ENCODE data around the gene OLIG2. TPM values are rescaled to one million over a fixed set of nuclear protein-coding genes. Genes with fewer than 3 reads are reported as not detected.

Gene OLIG2
- polyA plus RNA-seq, 1 experiment: not detected

DNA sequence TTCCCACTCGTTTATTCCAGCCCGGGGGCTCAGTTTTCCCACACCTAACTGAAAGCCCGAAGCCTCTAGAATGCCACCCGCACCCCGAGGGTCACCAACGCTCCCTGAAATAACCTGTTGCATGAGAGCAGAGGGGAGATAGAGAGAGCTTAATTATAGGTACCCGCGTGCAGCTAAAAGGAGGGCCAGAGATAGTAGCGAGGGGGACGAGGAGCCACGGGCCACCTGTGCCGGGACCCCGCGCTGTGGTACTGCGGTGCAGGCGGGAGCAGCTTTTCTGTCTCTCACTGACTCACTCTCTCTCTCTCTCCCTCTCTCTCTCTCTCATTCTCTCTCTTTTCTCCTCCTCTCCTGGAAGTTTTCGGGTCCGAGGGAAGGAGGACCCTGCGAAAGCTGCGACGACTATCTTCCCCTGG is 716 bp downstream of the OLIG2 start:
- H3K27me3 ChIP-seq (ENCODE audit: control insufficient read depth, insufficient read depth, low read length): peaks cover 82% of the 10 kb centered on the region
- DNase-seq (ENCODE audit: low read depth): no peak
- CTCF ChIA-PET: interaction anchor here (0.6 kb wide), 1 partner anchor 101 kb away, joined by 4 read pairs; no protein-coding TSS in a partner anchor
- no peaks in the 10 kb centered on the region for H3K36me3 ChIP-seq (ENCODE audit: control insufficient read depth, insufficient read depth, low read length)
- no peak overlapping the region for H3K4me3 ChIP-seq (ENCODE audit: low read depth, low read length)
- POLR2A ChIA-PET: no interaction called here
- TF ChIP-seq, protein P1, sequence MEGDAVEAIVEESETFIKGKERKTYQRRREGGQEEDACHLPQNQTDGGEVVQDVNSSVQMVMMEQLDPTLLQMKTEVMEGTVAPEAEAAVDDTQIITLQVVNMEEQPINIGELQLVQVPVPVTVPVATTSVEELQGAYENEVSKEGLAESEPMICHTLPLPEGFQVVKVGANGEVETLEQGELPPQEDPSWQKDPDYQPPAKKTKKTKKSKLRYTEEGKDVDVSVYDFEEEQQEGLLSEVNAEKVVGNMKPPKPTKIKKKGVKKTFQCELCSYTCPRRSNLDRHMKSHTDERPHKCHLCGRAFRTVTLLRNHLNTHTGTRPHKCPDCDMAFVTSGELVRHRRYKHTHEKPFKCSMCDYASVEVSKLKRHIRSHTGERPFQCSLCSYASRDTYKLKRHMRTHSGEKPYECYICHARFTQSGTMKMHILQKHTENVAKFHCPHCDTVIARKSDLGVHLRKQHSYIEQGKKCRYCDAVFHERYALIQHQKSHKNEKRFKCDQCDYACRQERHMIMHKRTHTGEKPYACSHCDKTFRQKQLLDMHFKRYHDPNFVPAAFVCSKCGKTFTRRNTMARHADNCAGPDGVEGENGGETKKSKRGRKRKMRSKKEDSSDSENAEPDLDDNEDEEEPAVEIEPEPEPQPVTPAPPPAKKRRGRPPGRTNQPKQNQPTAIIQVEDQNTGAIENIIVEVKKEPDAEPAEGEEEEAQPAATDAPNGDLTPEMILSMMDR (IDR thresholded peaks at IDR 0.05; ENCODE audit: insufficient read depth, low read depth, low read length): no peak

DNA sequence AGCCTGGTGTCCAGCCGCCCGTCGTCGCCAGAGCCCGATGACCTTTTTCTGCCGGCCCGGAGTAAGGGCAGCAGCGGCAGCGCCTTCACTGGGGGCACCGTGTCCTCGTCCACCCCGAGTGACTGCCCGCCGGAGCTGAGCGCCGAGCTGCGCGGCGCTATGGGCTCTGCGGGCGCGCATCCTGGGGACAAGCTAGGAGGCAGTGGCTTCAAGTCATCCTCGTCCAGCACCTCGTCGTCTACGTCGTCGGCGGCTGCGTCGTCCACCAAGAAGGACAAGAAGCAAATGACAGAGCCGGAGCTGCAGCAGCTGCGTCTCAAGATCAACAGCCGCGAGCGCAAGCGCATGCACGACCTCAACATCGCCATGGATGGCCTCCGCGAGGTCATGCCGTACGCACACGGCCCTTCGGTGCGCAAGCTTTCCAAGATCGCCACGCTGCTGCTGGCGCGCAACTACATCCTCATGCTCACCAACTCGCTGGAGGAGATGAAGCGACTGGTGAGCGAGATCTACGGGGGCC is 1.2 kb downstream of the OLIG2 start:
- ChIA-PET CTCF (interaction anchor here (0.6 kb wide), 1 partner anchor 100 kb away, joined by 4 read pairs; no protein-coding TSS in a partner anchor), POLR2A (no interaction called here)
- H3K36me3 ChIP-seq (ENCODE audit: control insufficient read depth, insufficient read depth, low read length): no peaks in the 10 kb centered on the region
- TF ChIP-seq, protein P1 (IDR thresholded peaks at IDR 0.05; ENCODE audit: insufficient read depth, low read depth, low read length): no peak
- H3K27me3 ChIP-seq (ENCODE audit: control insufficient read depth, insufficient read depth, low read length): peaks cover 82% of the 10 kb centered on the region
- H3K4me3 ChIP-seq (ENCODE audit: low read depth, low read length): no peak overlapping the region
- no peak for DNase-seq (ENCODE audit: low read depth)

DNA sequence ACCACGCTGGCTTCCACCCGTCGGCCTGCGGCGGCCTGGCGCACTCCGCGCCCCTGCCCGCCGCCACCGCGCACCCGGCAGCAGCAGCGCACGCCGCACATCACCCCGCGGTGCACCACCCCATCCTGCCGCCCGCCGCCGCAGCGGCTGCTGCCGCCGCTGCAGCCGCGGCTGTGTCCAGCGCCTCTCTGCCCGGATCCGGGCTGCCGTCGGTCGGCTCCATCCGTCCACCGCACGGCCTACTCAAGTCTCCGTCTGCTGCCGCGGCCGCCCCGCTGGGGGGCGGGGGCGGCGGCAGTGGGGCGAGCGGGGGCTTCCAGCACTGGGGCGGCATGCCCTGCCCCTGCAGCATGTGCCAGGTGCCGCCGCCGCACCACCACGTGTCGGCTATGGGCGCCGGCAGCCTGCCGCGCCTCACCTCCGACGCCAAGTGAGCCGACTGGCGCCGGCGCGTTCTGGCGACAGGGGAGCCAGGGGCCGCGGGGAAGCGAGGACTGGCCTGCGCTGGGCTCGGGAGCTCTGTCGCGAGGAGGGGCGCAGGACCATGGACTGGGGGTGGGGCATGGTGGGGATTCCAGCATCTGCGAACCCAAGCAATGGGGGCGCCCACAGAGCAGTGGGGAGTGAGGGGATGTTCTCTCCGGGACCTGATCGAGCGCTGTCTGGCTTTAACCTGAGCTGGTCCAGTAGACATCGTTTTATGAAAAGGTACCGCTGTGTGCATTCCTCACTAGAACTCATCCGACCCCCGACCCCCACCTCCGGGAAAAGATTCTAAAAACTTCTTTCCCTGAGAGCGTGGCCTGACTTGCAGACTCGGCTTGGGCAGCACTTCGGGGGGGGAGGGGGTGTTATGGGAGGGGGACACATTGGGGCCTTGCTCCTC is 1.9 kb downstream of the OLIG2 start:
- POLR2A ChIA-PET: no interaction called here
- CTCF ChIA-PET: no interaction called here
- H3K4me3 ChIP-seq (ENCODE audit: low read depth, low read length): no peak overlapping the region
- no peak for DNase-seq (ENCODE audit: low read depth)
- H3K27me3 ChIP-seq (ENCODE audit: control insufficient read depth, insufficient read depth, low read length): peaks cover 79% of the 10 kb centered on the region
- TF ChIP-seq, protein P1 (IDR thresholded peaks at IDR 0.05; ENCODE audit: insufficient read depth, low read depth, low read length): no peak
- no peaks in the 10 kb centered on the region for H3K36me3 ChIP-seq (ENCODE audit: control insufficient read depth, insufficient read depth, low read length)

DNA sequence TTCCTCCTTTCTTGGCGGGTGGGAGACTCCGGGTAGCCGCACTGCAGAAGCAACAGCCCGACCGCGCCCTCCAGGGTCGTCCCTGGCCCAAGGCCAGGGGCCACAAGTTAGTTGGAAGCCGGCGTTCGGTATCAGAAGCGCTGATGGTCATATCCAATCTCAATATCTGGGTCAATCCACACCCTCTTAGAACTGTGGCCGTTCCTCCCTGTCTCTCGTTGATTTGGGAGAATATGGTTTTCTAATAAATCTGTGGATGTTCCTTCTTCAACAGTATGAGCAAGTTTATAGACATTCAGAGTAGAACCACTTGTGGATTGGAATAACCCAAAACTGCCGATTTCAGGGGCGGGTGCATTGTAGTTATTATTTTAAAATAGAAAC is 2.5 kb downstream of the OLIG2 start:
- DNase-seq (ENCODE audit: low read depth): no peak
- H3K36me3 ChIP-seq (ENCODE audit: control insufficient read depth, insufficient read depth, low read length): no peaks in the 10 kb centered on the region
- TF ChIP-seq, protein P1 (IDR thresholded peaks at IDR 0.05; ENCODE audit: insufficient read depth, low read depth, low read length): no peak
- peaks cover 78% of the 10 kb centered on the region for H3K27me3 ChIP-seq (ENCODE audit: control insufficient read depth, insufficient read depth, low read length)
- POLR2A ChIA-PET: no interaction called here
- CTCF ChIA-PET: no interaction called here
- no peak overlapping the region for H3K4me3 ChIP-seq (ENCODE audit: low read depth, low read length)

DNA sequence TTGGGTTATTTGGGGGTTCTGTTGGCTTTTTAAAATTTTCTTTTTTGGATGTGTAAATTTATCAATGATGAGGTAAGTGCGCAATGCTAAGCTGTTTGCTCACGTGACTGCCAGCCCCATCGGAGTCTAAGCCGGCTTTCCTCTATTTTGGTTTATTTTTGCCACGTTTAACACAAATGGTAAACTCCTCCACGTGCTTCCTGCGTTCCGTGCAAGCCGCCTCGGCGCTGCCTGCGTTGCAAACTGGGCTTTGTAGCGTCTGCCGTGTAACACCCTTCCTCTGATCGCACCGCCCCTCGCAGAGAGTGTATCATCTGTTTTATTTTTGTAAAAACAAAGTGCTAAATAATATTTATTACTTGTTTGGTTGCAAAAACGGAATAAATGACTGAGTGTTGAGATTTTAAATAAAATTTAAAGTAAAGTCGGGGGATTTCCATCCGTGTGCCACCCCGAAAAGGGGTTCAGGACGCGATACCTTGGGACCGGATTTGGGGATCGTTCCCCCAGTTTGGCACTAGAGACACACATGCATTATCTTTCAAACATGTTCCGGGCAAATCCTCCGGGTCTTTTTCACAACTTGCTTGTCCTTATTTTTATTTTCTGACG is 3.1 kb downstream of the OLIG2 start:
- ChIA-PET POLR2A (no interaction called here), CTCF (no interaction called here)
- Histone ChIP-seq H3K36me3 (ENCODE audit: control insufficient read depth, insufficient read depth, low read length) (no peaks in the 10 kb centered on the region), H3K4me3 (ENCODE audit: low read depth, low read length) (no peak overlapping the region), H3K27me3 (ENCODE audit: control insufficient read depth, insufficient read depth, low read length) (peaks cover 74% of the 10 kb centered on the region)
- TF ChIP-seq, protein P1 (IDR thresholded peaks at IDR 0.05; ENCODE audit: insufficient read depth, low read depth, low read length): no peak
- no peak for DNase-seq (ENCODE audit: low read depth)
